DND-41 (cell line): ENCODE data around the gene ADAM20.
"Not testable (repeated sequence)": the region's sequence is repeated elsewhere in the genome, so short reads cannot be mapped to it uniquely, and the experiment has no call there.

ENCODE experiments used
- EZH2 ChIP-seq: IDR thresholded peaks from 3 replicates; pipeline ENCODE4 v1.6.1; 2012; ENCODE audit warnings: borderline replicate concordance, low read depth, mild to moderate bottlenecking, moderate library complexity, low read length, inconsistent platforms; ENCODE audit not compliant: severe bottlenecking
- TF ChIP-seq, protein P1 (sequence below): IDR thresholded peaks from 2 replicates; pipeline ENCODE4 v1.5.1; 2012; ENCODE audit warnings: borderline replicate concordance, low read length, moderate library complexity, mild to moderate bottlenecking; ENCODE audit not compliant: poor library complexity, severe bottlenecking; ENCODE audit errors: extremely low read depth

- TF ChIP-seq, protein P1, sequence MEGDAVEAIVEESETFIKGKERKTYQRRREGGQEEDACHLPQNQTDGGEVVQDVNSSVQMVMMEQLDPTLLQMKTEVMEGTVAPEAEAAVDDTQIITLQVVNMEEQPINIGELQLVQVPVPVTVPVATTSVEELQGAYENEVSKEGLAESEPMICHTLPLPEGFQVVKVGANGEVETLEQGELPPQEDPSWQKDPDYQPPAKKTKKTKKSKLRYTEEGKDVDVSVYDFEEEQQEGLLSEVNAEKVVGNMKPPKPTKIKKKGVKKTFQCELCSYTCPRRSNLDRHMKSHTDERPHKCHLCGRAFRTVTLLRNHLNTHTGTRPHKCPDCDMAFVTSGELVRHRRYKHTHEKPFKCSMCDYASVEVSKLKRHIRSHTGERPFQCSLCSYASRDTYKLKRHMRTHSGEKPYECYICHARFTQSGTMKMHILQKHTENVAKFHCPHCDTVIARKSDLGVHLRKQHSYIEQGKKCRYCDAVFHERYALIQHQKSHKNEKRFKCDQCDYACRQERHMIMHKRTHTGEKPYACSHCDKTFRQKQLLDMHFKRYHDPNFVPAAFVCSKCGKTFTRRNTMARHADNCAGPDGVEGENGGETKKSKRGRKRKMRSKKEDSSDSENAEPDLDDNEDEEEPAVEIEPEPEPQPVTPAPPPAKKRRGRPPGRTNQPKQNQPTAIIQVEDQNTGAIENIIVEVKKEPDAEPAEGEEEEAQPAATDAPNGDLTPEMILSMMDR = not testable (repeated sequence)
- not testable (repeated sequence) for TF ChIP-seq EZH2
Observed at GRCh38 chr14:70475459-70475858, 59.3 kb downstream of the ADAM20 start.
